Body of pancreas (tissue), 4 donors: Measurements from ENCODE around the gene PGPEP1. TPM values are rescaled to one million over a fixed set of nuclear protein-coding genes. Genes with fewer than 3 reads are reported as not detected.
A peak's percentile ranks its signal among the peaks of the same experiment; 100 is the strongest.

Experiments
- ATAC-seq: fragments of 150-250 bp; one replicate; pipeline ENCODE4 v1.9.1; 2016
- DNase-seq, 4 donors: peaks; one replicate each; pipeline ENCODE4 v3.0.0-alpha.2; 2019
- H3K27ac ChIP-seq, 4 donors: fragments of 200-600 bp; sonication (generic); 1 replicate in 3 of 4; 2 replicates in 1 of 4; pipeline versions ENCODE4 v1.5.1 to v1.6.1; 2016 to 2019; ENCODE audit warnings: mild to moderate bottlenecking in 1 of 4, mixed read lengths in 1 of 4, moderate library complexity in 1 of 4
- H3K27me3 ChIP-seq, 2 donors: fragments of 200-600 bp; sonication (generic); one replicate each; pipeline ENCODE4 v1.6.0; 2016; ENCODE audit warnings: mild to moderate bottlenecking in 1 of 2
- H3K36me3 ChIP-seq, 2 donors: fragments of 200-600 bp; sonication (generic); replicated peaks in 1 of 2; 2 replicates each; pipeline ENCODE4 v1.5.1; 2016; ENCODE audit warnings: low read depth in 2 of 2; ENCODE audit not compliant: insufficient read depth in 1 of 2
- H3K4me1 ChIP-seq: fragments of 200-600 bp; sonication (generic); one replicate; pipeline ENCODE4 v1.6.0; 2016
- H3K4me3 ChIP-seq, 2 donors: fragments of 200-600 bp; sonication (generic); 1 replicate in 1 of 2; 2 replicates in 1 of 2; pipeline ENCODE4 v1.5.1; 2016 to 2019
- H3K9me3 ChIP-seq, 3 donors: fragments of 200-600 bp; sonication (generic); 1 replicate in 2 of 3; 2 replicates in 1 of 3; pipeline ENCODE4 v1.5.1; 2016
- CTCF ChIP-seq, 7 experiments: fragments of 450-650 bp in 4 of 7; fragments of 200-600 bp in 3 of 7; sonication (generic) in 3 of 7; IDR thresholded peaks; one replicate each; pipeline ENCODE4 v1.5.1; 2016 to 2019; ENCODE audit warnings: antibody characterized with exemption in 7 of 7
- POLR2A ChIP-seq, 3 donors: fragments of 450-650 bp; IDR thresholded peaks; one replicate each; pipeline ENCODE4 v1.6.1; 2016; ENCODE audit warnings: antibody characterized with exemption in 3 of 3, mild to moderate bottlenecking in 2 of 3
- WGBS, 2 donors: methylation state at CpG; one replicate each; pipeline ENCODE4 v1.1.5; 2017; 5-methylcytosine and 5-hydroxymethylcytosine counted together
- intact Hi-C: fragments of 100-400 bp; cut with DNase I; formaldehyde crosslinking; loops from one replicate; pipeline ENCODE4 v1.15.1; 2023
- total RNA-seq, 2 donors: library from RNA; depleted of rRNA; stranded (reverse); fragments of >200 nt; gene quantifications; one replicate each; pipeline ENCODE4 v1.1.0, GENCODE V29; 2016

Gene PGPEP1
- total RNA-seq, 2 donors from 2014 or later: 22.1 to 37.6 TPM

- DNase-seq (peak; percentile 57 to 77 (median 74)), ATAC-seq (peak; percentile 54)
- TF ChIP-seq POLR2A (IDR thresholded peaks at IDR 0.05) (peak; percentile 25 to 58 (median 46)), CTCF (IDR thresholded peaks at IDR 0.05) (peak in 1 of 7 experiments; percentile 10)
- H3K4me1 ChIP-seq: peaks cover 32% of the 10 kb centered on the region
- intact Hi-C loops: no loop called here
- no peaks in the 10 kb centered on the region for H3K36me3 ChIP-seq
- peak overlapping the region; percentile 35 to 54 for H3K4me3 ChIP-seq
- H3K9me3 ChIP-seq: no peaks in the 10 kb centered on the region
- H3K27me3 ChIP-seq: no peaks in the 10 kb centered on the region
- H3K27ac ChIP-seq: peak overlapping the region; percentile 60 to 89 (median 82)
- 0 to 2% methylated on average over 1 to 16 of the region's 18 CpGs for WGBS, 2 donors
Observed at GRCh38 chr19:18340990-18341868, 831 bp downstream of the PGPEP1 start.

- TF ChIP-seq CTCF (IDR thresholded peaks at IDR 0.05) (no peak), POLR2A (IDR thresholded peaks at IDR 0.05) (no peak)
- no peaks in the 10 kb centered on the region for H3K36me3 ChIP-seq
- no peak overlapping the region for H3K4me3 ChIP-seq
- no peak for DNase-seq
- H3K27ac ChIP-seq: no peak overlapping the region
- WGBS, 2 donors: 62 to 72% methylated on average over 8 of the region's 8 CpGs
- H3K4me1 ChIP-seq: peaks cover 32% of the 10 kb centered on the region
- no peak for ATAC-seq
- no peaks in the 10 kb centered on the region for H3K9me3 ChIP-seq
- intact Hi-C loops: no loop called here
- no peaks in the 10 kb centered on the region for H3K27me3 ChIP-seq
Observed at GRCh38 chr19:18342090-18342632, 1.8 kb downstream of the PGPEP1 start.

GRCh38 chr19:18344582-18344950 lies 4.2 kb downstream of the PGPEP1 start:
- intact Hi-C loops: no loop called here
- TF ChIP-seq CTCF (IDR thresholded peaks at IDR 0.05) (no peak), POLR2A (IDR thresholded peaks at IDR 0.05) (no peak)
- Histone ChIP-seq H3K27ac (no peak overlapping the region), H3K27me3 (no peaks in the 10 kb centered on the region), H3K4me3 (no peak overlapping the region), H3K4me1 (peaks cover 23% of the 10 kb centered on the region), H3K9me3 (no peaks in the 10 kb centered on the region), H3K36me3 (no peaks in the 10 kb centered on the region)
- no peak for DNase-seq
- WGBS, 2 donors: 75 to 77% methylated on average over 13 of the region's 13 CpGs
- ATAC-seq: no peak

GRCh38 chr19:18345296-18345695 lies 4.9 kb downstream of the PGPEP1 start:
- Histone ChIP-seq H3K4me3 (no peak overlapping the region), H3K36me3 (no peaks in the 10 kb centered on the region), H3K4me1 (peaks cover 17% of the 10 kb centered on the region), H3K27me3 (no peaks in the 10 kb centered on the region), H3K27ac (no peak overlapping the region), H3K9me3 (no peaks in the 10 kb centered on the region)
- intact Hi-C loops: loop anchor here (5.0 kb wide), 1 partner anchor 67 kb away; no protein-coding TSS in a partner anchor
- no peak for DNase-seq
- 92 to 97% methylated on average over 6 of the region's 6 CpGs for WGBS, 2 donors
- ATAC-seq: no peak
- no peak for TF ChIP-seq CTCF (IDR thresholded peaks at IDR 0.05)
- no peak for TF ChIP-seq POLR2A (IDR thresholded peaks at IDR 0.05)
